GM19324 (cell line): ENCODE measurements around the gene DDX31.
A peak's percentile ranks its signal among the peaks of the same experiment; 100 is the strongest.

ENCODE experiments used
- ATAC-seq: cut with Tn5 transposase; IDR thresholded peaks from one replicate; pipeline ENCODE4 v1.9.1; 2021; ENCODE audit warnings: mild to moderate bottlenecking, moderate library complexity; ENCODE audit not compliant: unreplicated experiment, low FRiP score

Gene DDX31

DNA sequence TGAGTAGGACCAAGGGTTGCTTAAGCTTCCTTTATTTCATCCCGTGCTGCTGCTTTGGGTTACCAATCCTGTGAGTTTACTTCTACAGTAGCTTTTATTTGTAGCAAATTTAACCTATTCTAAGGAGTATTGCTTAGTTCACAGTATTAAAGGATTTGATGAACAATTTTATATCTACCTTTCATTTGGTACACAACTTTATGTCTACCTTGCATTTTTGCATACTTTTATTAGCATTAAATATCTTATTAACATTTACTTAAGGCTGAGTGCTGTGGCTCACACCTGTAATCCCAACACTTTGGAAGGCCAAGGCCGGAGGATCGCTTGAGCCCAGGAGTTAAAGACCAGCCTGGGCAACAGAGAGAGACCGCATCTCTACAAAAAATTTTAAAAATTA is 4.7 kb upstream of the DDX31 start:
- ATAC-seq: no peak

DNA sequence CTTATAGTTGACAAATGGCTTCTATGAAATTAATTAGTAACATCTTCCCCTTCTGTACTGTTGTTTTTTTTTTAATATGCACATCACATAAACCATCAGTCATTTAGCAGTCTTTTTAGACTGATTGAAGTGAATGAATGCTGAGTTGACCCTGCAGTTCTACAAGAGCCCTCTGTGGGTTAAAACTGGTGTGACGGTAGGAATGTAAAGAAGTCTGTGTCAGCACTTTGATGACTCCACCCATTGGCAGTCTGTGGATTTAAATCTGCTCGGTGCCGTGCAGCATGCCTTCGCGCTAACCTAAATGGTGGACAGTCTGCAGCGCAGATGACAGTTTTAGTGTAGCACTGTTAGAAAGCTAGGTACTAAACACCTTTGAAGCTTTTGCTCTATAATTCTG is 3.6 kb upstream of the DDX31 start:
- no peak for ATAC-seq

DNA sequence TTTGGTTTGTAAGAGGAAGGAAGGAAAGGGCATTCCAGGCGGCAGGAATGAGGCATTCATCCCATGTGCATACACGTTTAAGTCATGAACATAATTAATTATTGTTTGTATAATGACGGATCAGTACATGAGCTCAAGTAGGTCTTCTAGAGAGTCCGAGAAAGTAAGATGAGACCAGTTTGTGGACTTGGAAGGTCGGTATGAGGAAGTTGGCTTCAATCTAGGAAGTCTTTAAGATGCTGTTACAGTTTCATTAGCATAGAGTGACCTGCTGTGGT is 2.6 kb upstream of the DDX31 start:
- no peak for ATAC-seq

DNA sequence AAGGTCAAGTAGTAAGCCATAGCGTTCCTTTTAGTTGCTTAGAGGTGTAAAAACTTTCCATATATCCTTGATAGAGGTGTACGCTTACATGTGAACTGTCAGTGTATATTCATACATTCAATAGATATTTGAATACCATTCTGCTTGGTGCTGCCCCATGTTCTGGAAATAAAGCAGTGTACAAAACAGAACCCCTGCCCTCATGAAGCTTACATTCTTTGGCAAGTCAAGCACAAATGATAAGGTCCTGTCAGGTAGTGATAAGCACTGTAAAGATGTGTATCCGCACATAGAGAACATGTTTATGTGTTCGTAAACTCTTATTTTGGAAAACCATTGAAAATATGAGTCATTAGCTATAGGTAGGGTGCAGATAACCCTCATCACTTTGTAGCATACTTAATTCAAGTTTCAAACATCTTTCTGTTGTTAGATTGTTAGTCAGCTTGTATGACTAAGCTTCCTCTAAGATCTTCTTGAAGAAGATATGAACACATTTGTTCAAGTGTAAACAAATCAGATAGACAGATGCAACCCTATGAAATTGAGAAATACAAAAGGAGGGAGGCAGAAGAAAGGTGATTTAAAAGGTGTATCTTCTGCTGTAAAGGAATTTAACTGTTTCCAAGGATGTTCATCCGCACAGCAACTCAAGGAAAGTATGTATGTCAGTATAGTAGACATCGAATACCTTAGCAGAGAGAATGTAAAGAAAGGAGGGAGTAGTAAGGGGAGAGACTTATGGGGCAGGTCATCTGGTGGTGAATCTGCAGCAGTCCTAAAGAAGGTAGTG is 2.0 kb upstream of the DDX31 start:
- ATAC-seq: no peak

- ATAC-seq: peak; percentile 6
Measured at GRCh38 chr9:132670457-132671391, 941 bp upstream of the DDX31 start, which contains the start of gene GTF3C4. Gene GTF3C4, plus strand, starts transcription at chr9:132670464. Its CDS starts 135 bp downstream, at chr9:132670599.

DNA sequence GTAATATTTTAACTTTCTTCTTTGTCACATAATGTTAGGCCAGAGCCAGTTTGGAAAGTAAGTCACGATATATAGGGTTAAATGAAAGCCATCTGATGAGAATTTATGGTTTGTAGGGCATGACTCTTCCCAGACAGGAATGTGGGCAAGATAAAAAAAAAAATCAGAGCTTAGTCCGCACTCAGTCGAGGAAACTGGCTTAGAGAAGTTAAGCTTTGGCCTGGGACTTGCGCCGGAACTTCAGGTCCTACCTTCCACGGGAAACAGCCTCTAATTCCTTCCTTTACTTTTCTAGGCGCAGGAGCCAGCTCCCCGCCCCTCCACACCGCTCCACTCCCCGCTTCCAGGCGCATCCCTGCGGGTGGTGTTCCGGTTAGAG is 475 bp downstream of the DDX31 start:
- no peak for ATAC-seq

DNA sequence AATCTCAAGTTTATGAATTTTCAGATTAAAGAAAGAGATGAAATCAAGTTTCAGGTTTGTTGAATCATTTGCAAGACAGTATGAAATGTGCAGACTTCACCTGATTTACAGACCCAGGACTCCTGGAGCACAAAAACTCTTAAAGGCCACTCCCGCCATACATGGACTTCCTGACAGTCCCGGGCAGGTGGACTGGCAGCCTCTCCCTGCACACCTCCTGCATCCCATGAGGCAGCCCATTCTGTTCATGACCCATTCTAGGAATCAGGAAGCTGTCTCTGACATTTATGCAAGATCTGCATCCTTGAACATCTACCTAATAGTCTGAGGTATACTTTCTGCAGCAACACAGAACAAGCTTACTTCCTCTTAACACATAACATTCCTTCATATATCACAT is 5.9 kb downstream of the DDX31 start:
- ATAC-seq: no peak

DNA sequence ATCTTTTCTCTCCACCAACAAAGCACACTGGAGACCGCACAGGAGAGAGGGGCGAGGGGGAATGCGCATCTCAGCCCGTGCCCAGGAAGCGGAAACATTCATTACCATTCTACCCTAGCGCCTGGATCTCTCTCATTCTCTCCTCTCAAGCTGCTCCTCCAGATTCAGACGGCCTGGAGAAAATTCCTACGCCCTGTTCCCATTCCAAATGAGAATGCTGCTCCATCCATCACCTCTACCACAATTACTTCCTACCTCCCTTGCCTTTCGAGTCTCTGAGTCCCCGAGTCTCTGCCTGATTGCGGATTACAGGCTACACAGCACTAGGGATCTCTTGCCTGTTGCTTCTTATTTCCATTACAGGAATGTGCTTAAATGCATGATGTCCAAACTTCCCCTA is 6.7 kb downstream of the DDX31 start:
- ATAC-seq: no peak

GRCh38 chr9:132662152-132662945 is 7.4 kb downstream of the DDX31 start:
- no peak for ATAC-seq

- no peak for ATAC-seq
Measured at GRCh38 chr9:132656299-132656698, 13.5 kb downstream of the DDX31 start.

GRCh38 chr9:132651259-132651658 is 18.5 kb downstream of the DDX31 start:
- no peak for ATAC-seq

DNA sequence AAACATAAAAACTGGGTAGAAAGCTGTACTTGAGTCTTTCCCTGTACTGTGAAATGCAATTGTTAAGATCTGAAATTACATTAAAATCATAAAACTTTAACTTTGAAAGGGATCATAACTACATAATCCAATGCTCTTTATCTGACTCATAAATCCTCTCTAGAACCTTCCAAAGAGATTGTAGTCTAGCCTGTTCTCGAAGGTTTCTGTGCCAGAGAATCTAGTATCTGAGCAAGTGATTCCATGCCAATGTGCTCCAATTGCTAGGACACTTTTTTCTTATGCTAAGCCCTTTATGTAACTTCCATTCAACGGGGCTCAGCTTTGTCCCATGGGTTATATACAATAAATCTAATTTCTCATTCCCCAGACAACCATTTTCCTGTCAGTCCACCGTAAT is 21.1 kb downstream of the DDX31 start:
- no peak for ATAC-seq

- no peak for ATAC-seq
Measured at GRCh38 chr9:132648283-132648682, 21.5 kb downstream of the DDX31 start.

DNA sequence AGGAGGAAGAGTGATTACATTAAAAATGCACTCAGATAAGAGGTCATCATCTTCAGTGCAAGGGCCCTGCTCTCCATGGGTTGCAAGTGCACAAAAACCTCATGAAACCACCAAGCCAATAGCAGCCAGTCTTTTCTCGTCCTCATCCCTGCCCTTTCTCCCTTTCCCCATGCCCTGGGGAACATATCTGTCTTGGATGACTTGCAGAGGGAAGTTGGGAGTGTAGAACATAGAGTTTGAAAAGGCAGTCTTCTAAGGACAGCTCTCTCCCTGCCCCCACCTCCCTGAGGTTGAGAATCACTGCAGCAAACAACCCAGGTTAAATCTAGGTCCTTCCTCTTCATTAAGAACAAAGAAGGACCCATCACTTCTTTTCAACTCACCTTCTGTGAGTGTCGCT is 22.0 kb downstream of the DDX31 start:
- ATAC-seq: no peak

DNA sequence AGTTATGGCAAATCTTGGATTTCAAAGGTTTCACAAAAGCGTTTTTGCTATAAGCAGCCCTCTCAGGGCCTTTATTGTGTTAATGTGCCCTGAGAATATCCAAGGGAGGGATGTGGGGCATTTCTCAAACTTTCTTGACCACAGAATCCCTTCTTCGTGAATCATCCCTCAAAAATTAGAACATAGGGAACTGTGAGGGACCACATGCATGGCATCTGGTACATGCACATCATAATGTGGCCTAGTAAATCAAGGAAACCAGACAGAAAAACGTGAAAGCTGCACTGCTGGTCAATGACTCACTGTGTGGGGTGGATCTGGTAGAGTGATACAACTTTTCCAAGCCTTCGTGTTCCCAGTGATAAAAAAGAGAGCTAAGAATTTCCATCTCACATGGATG is 22.4 kb downstream of the DDX31 start:
- ATAC-seq: no peak

- ATAC-seq: no peak
Measured at GRCh38 chr9:132646726-132647125, 23.1 kb downstream of the DDX31 start.

- ATAC-seq: no peak
Measured at GRCh38 chr9:132645711-132646110, 24.1 kb downstream of the DDX31 start.

DNA sequence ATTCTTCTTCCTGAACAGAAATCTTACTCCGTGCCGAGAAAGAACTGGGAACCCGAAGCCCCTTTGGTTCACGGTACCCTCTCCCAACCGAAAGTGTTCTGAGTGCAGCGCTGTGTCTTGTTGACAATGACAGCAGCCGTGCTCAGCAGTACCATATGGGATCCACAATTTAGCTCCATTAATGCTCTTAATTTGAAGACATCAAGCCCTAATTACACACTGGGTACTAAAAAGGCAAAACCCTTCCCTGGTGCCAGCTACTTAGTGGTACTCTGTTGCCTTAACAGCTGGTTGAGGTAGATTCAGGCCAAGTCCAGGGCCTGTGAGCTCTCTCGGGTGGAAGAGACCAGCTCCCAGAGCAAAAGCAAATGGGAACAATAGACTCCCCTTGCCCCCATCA is 24.5 kb downstream of the DDX31 start:
- no peak for ATAC-seq

GRCh38 chr9:132644251-132644650 is 25.5 kb downstream of the DDX31 start:
- no peak for ATAC-seq

DNA sequence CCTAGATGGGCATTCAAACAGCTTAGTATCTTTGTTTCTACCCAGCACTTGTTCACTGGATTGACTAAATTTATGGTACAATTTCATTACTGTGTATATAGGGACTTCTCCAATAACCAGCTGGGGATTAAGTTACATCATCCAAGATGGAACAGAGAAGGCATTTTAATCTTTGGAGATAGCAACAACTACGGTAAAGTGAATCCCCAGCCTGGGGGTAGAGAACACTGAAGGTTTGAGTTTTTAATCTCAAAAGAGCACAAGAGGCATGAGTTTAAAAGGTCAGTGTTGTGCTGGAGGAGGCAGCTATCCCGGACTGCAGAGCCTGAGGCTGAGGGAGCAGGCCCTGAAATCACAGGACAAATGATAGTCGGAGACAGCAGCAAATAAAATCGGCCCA is 28.6 kb downstream of the DDX31 start:
- no peak for ATAC-seq

GRCh38 chr9:132639322-132639721 is 30.5 kb downstream of the DDX31 start:
- no peak for ATAC-seq
